Measurements from ENCODE around the gene IL1RN. TPM values are rescaled to one million over a fixed set of nuclear protein-coding genes. Genes with fewer than 3 reads are reported as not detected.

IL1RN gene
- polyA plus RNA-seq, 3 donors = 89.9 to 109 (median 92.0) TPM

DNA sequence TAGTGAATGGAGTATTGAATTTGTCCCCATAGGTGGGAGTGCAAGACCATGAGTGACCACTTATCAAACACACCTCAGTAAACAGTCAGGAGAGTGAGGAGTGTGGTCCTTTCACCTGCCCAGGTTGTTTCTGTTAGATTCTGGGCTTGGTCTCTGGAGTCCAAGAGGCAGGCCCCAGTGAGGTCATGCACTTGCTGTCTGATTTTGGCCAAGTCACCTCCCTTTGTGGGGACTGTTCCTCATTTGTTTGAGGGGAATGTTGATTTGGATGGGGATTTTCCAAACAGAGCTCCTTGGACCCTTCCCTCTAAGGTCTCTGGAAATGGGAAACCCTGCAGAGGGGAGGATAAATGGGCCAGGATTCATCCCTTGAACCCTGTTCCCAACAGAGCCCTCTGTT is 7.3 kb downstream of the IL1RN start:
- Mint-ChIP-seq H3K4me3 (no peak overlapping the region), H3K4me1 (peaks cover 47% of the 10 kb centered on the region), H3K9me3 (peaks cover 0 to 2% (median 0%) of the 10 kb centered on the region in 7 donors), H3K36me3 (peaks cover 42 to 46% of the 10 kb centered on the region in 2 donors), H3K27me3 (ENCODE audit: low read depth in 3 of 3) (peaks cover 0 to 2% (median 2%) of the 10 kb centered on the region in 3 donors), H3K27ac (peak overlapping the region in 5 of 7 donors; percentile 5 to 86 (median 65))
- Histone ChIP-seq H4K20me1 (ENCODE audit: insufficient read depth, low read length) (peaks cover 44% of the 10 kb centered on the region), H3K9ac (ENCODE audit: insufficient read depth, low read length, poor library complexity, severe bottlenecking) (no peak overlapping the region), H3K4me2 (replicated peaks; ENCODE audit: extremely low read depth, low read length, poor library complexity, severe bottlenecking) (no peak overlapping the region), H3K9me3 (replicated peaks in 1 of 2; ENCODE audit: control insufficient read depth in 1 of 2, insufficient read depth in 1 of 2, low read length in 2 of 2) (no peaks in the 10 kb centered on the region), H3K36me3 (replicated peaks in 1 of 2; ENCODE audit: control insufficient read depth in 1 of 2, insufficient read depth in 2 of 2, low read length in 2 of 2) (peaks cover 42 to 50% of the 10 kb centered on the region in 2 donors), H3K4me1 (ENCODE audit: control insufficient read depth in 1 of 2, insufficient read depth in 2 of 2, low read length in 2 of 2) (peaks cover 10 to 23% of the 10 kb centered on the region in 2 donors), H3K79me2 (ENCODE audit: insufficient read depth, low read length) (peaks cover 22% of the 10 kb centered on the region), H3K4me3 (replicated peaks in 1 of 3; ENCODE audit: low read depth in 2 of 3, low read length in 3 of 3) (no peak overlapping the region), H3K27ac (ENCODE audit: low read depth in 1 of 2, low read length in 2 of 2) (peak overlapping the region in 1 of 2 donors; percentile 49), H2AFZ (ENCODE audit: insufficient read depth, low read depth, low read length, poor library complexity, severe bottlenecking) (no peak overlapping the region), H3K27me3 (ENCODE audit: control insufficient read depth in 2 of 2, insufficient read depth in 2 of 2, low read length in 2 of 2) (no peaks in the 10 kb centered on the region)
- TF ChIP-seq, protein P1, sequence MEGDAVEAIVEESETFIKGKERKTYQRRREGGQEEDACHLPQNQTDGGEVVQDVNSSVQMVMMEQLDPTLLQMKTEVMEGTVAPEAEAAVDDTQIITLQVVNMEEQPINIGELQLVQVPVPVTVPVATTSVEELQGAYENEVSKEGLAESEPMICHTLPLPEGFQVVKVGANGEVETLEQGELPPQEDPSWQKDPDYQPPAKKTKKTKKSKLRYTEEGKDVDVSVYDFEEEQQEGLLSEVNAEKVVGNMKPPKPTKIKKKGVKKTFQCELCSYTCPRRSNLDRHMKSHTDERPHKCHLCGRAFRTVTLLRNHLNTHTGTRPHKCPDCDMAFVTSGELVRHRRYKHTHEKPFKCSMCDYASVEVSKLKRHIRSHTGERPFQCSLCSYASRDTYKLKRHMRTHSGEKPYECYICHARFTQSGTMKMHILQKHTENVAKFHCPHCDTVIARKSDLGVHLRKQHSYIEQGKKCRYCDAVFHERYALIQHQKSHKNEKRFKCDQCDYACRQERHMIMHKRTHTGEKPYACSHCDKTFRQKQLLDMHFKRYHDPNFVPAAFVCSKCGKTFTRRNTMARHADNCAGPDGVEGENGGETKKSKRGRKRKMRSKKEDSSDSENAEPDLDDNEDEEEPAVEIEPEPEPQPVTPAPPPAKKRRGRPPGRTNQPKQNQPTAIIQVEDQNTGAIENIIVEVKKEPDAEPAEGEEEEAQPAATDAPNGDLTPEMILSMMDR (IDR thresholded peaks at IDR 0.05) = no peak
- DNase-seq = peak in 1 of 3 donors; percentile 64
- intact Hi-C loops (cut with micrococcal nuclease) = loop anchor here in 1 of 2 donors (5.0 kb wide), 1 partner anchor 238 kb away; no protein-coding TSS in a partner anchor

DNA sequence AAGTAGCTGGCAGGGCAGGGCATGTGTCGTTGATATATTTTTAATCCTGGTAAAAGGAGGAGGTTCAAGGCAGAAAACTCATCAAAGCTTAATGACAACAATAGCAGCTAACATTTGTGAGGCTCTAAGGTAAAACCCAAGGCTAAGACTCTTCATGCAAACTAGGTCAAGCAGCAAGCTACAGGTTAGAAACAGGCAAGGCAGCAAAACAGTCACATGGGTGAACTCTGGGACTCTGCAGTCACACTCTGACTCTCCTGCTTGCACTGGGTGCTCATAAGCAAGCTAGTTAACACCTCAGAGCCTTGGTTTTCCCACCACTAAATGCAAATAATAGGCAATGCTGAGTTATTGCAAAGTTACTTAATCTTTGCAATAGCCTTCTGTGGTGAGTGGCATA is 7.9 kb downstream of the IL1RN start:
- Histone ChIP-seq H3K4me1 (ENCODE audit: control insufficient read depth in 1 of 2, insufficient read depth in 2 of 2, low read length in 2 of 2) (peaks cover 4 to 17% of the 10 kb centered on the region in 2 donors), H3K9ac (ENCODE audit: insufficient read depth, low read length, poor library complexity, severe bottlenecking) (no peak overlapping the region), H3K79me2 (ENCODE audit: insufficient read depth, low read length) (peaks cover 16% of the 10 kb centered on the region), H3K4me3 (replicated peaks in 1 of 3; ENCODE audit: low read depth in 2 of 3, low read length in 3 of 3) (no peak overlapping the region), H3K9me3 (replicated peaks in 1 of 2; ENCODE audit: control insufficient read depth in 1 of 2, insufficient read depth in 1 of 2, low read length in 2 of 2) (no peaks in the 10 kb centered on the region), H3K27me3 (ENCODE audit: control insufficient read depth in 2 of 2, insufficient read depth in 2 of 2, low read length in 2 of 2) (no peaks in the 10 kb centered on the region), H4K20me1 (ENCODE audit: insufficient read depth, low read length) (peaks cover 38% of the 10 kb centered on the region), H3K36me3 (replicated peaks in 1 of 2; ENCODE audit: control insufficient read depth in 1 of 2, insufficient read depth in 2 of 2, low read length in 2 of 2) (peaks cover 36 to 44% of the 10 kb centered on the region in 2 donors), H3K27ac (ENCODE audit: low read depth in 1 of 2, low read length in 2 of 2) (peak overlapping the region in 1 of 2 donors; percentile 49), H2AFZ (ENCODE audit: insufficient read depth, low read depth, low read length, poor library complexity, severe bottlenecking) (no peak overlapping the region), H3K4me2 (replicated peaks; ENCODE audit: extremely low read depth, low read length, poor library complexity, severe bottlenecking) (no peak overlapping the region)
- intact Hi-C loops (cut with micrococcal nuclease) = loop anchor here in 1 of 2 donors (5.0 kb wide), 1 partner anchor 237 kb away; no protein-coding TSS in a partner anchor
- TF ChIP-seq, protein P1 (IDR thresholded peaks at IDR 0.05) = no peak
- Mint-ChIP-seq H3K27ac (peak overlapping the region in 6 of 7 donors; percentile 0 to 65 (median 18)), H3K27me3 (ENCODE audit: low read depth in 3 of 3) (peaks cover 0 to 2% (median 2%) of the 10 kb centered on the region in 3 donors), H3K9me3 (peaks cover 0 to 2% (median 0%) of the 10 kb centered on the region in 7 donors), H3K4me3 (no peak overlapping the region), H3K36me3 (peaks cover 36 to 40% of the 10 kb centered on the region in 2 donors), H3K4me1 (peaks cover 41% of the 10 kb centered on the region)
- DNase-seq = no peak
- no CpG with 5 or more reads among the region's 1 CpG for WGBS (ENCODE audit: insufficient coverage)
